Esophagus squamous epithelium (tissue), 5 donors: ENCODE measurements around the gene SCYGR2. TPM values are rescaled to one million over a fixed set of nuclear protein-coding genes. Genes with fewer than 3 reads are reported as not detected.

Experiments
- DNase-seq: peaks from one replicate; lab custom pipeline; 2025; lab: John Stamatoyannopoulos, UW
- H3K27ac ChIP-seq, 4 donors: fragments of 200-600 bp; sonication (generic); one replicate each; pipeline ENCODE4 v1.5.1; 2016 to 2019; ENCODE audit warnings: mild to moderate bottlenecking in 1 of 4
- H3K27me3 ChIP-seq, 4 donors: fragments of 200-600 bp; sonication (generic); 1 replicate in 3 of 4; 2 replicates in 1 of 4; pipeline versions ENCODE4 v1.5.1 to v1.6.0; 2017 to 2021; ENCODE audit warnings: antibody characterized with exemption in 1 of 4
- H3K36me3 ChIP-seq, 3 donors: fragments of 200-600 bp; sonication (generic); one replicate each; pipeline ENCODE4 v1.5.1; 2016 to 2019
- H3K4me1 ChIP-seq, 3 donors: fragments of 200-600 bp; sonication (generic); one replicate each; pipeline ENCODE4 v1.5.1; 2017 to 2019
- H3K4me3 ChIP-seq, 4 donors: fragments of 200-600 bp; sonication (generic); 1 replicate in 3 of 4; 2 replicates in 1 of 4; pipeline ENCODE4 v1.5.1; 2016 to 2019; ENCODE audit warnings: mild to moderate bottlenecking in 2 of 4, moderate library complexity in 1 of 4
- H3K9me3 ChIP-seq, 3 donors: fragments of 200-600 bp; sonication (generic); one replicate each; pipeline ENCODE4 v1.5.1; 2016 to 2019
- CTCF ChIP-seq, 6 experiments: fragments of 450-650 bp in 4 of 6; fragments of 200-600 bp in 2 of 6; sonication (generic) in 2 of 6; IDR thresholded peaks; one replicate each; pipeline ENCODE4 v1.5.1; 2016 to 2019; ENCODE audit warnings: antibody characterized with exemption in 6 of 6, mild to moderate bottlenecking in 4 of 6, moderate library complexity in 4 of 6
- POLR2A ChIP-seq, 4 donors: fragments of 450-650 bp; IDR thresholded peaks; one replicate each; pipeline ENCODE4 v1.6.1; 2017; ENCODE audit warnings: antibody characterized with exemption in 4 of 4, mild to moderate bottlenecking in 4 of 4, moderate library complexity in 3 of 4
- WGBS, 2 donors: methylation state at CpG; one replicate each; pipeline ENCODE4 v1.1.5; 2018; 5-methylcytosine and 5-hydroxymethylcytosine counted together
- intact Hi-C: fragments of 100-400 bp; cut with DNase I; formaldehyde crosslinking; loops from one replicate; pipeline ENCODE4 v1.15.0; 2022
- total RNA-seq, 4 donors: library from RNA; depleted of rRNA; stranded (reverse); fragments of >200 nt; gene quantifications; one replicate each; pipeline ENCODE4 v1.1.0, GENCODE V29; 2016
- donor health status: DM: yes; HTN: yes; CAD: no.

SCYGR2 gene
- total RNA-seq, 4 donors from 2014 or later = not detected

GRCh38 chr2:227608561-227609338 lies 10.1 kb downstream of the SCYGR2 start:
- Histone ChIP-seq H3K4me1 (no peaks in the 10 kb centered on the region), H3K27ac (no peak overlapping the region), H3K27me3 (peaks cover 0 to 5% (median 0%) of the 10 kb centered on the region in 4 donors), H3K9me3 (no peaks in the 10 kb centered on the region), H3K4me3 (no peak overlapping the region), H3K36me3 (no peaks in the 10 kb centered on the region)
- DNase-seq = no peak
- TF ChIP-seq CTCF (IDR thresholded peaks at IDR 0.05) = no peak
- no peak for TF ChIP-seq POLR2A (IDR thresholded peaks at IDR 0.05)
- WGBS, 2 donors = 67 to 69% methylated on average over 5 to 10 of the region's 16 CpGs
- intact Hi-C loops = no loop called here

GRCh38 chr2:227610123-227610522 lies 11.4 kb downstream of the SCYGR2 start:
- no peak for DNase-seq
- intact Hi-C loops = no loop called here
- no peaks in the 10 kb centered on the region for H3K9me3 ChIP-seq
- TF ChIP-seq CTCF (IDR thresholded peaks at IDR 0.05) (no peak), POLR2A (IDR thresholded peaks at IDR 0.05) (no peak)
- no peak overlapping the region for H3K4me3 ChIP-seq
- peaks cover 0 to 5% (median 0%) of the 10 kb centered on the region in 4 donors for H3K27me3 ChIP-seq
- H3K4me1 ChIP-seq = no peaks in the 10 kb centered on the region
- no peaks in the 10 kb centered on the region for H3K36me3 ChIP-seq
- no peak overlapping the region for H3K27ac ChIP-seq
- WGBS, 2 donors = 68 to 86% methylated on average over 2 of the region's 2 CpGs

- H3K27me3 ChIP-seq = peaks cover 0 to 14% (median 0%) of the 10 kb centered on the region in 4 donors
- H3K4me3 ChIP-seq = no peak overlapping the region
- no peaks in the 10 kb centered on the region for H3K4me1 ChIP-seq
- intact Hi-C loops = no loop called here
- no peak for DNase-seq
- 73 to 82% methylated on average over 11 of the region's 11 CpGs for WGBS, 2 donors
- H3K27ac ChIP-seq = no peak overlapping the region
- TF ChIP-seq POLR2A (IDR thresholded peaks at IDR 0.05) (no peak), CTCF (IDR thresholded peaks at IDR 0.05) (no peak)
- H3K36me3 ChIP-seq = no peaks in the 10 kb centered on the region
- no peaks in the 10 kb centered on the region for H3K9me3 ChIP-seq
These were observed 14.0 kb downstream of the SCYGR2 start for GRCh38 chr2:227612546-227613271.

- no peak for DNase-seq
- no peaks in the 10 kb centered on the region for H3K9me3 ChIP-seq
- 17 to 53% methylated on average over 2 to 4 of the region's 4 CpGs for WGBS, 2 donors
- peaks cover 0 to 14% (median 0%) of the 10 kb centered on the region in 4 donors for H3K27me3 ChIP-seq
- H3K36me3 ChIP-seq = no peaks in the 10 kb centered on the region
- no peak overlapping the region for H3K4me3 ChIP-seq
- intact Hi-C loops = no loop called here
- H3K27ac ChIP-seq = no peak overlapping the region
- no peaks in the 10 kb centered on the region for H3K4me1 ChIP-seq
- TF ChIP-seq POLR2A (IDR thresholded peaks at IDR 0.05) = no peak
- TF ChIP-seq CTCF (IDR thresholded peaks at IDR 0.05) = no peak
These were observed 14.6 kb downstream of the SCYGR2 start for GRCh38 chr2:227613272-227613660.

GRCh38 chr2:227614246-227614645 lies 15.6 kb downstream of the SCYGR2 start:
- Histone ChIP-seq H3K27me3 (peaks cover 0 to 14% (median 0%) of the 10 kb centered on the region in 4 donors), H3K9me3 (no peaks in the 10 kb centered on the region), H3K4me1 (no peaks in the 10 kb centered on the region), H3K36me3 (no peaks in the 10 kb centered on the region), H3K27ac (no peak overlapping the region), H3K4me3 (no peak overlapping the region)
- 67 to 78% methylated on average over 1 to 4 of the region's 4 CpGs for WGBS, 2 donors
- TF ChIP-seq POLR2A (IDR thresholded peaks at IDR 0.05) (no peak), CTCF (IDR thresholded peaks at IDR 0.05) (no peak)
- no peak for DNase-seq
- intact Hi-C loops = no loop called here
